ENCODE measurements around the gene ACSL3.
A peak's percentile ranks its signal among the peaks of the same experiment; 100 is the strongest.
"Not testable (repeated sequence)": the region's sequence is repeated elsewhere in the genome, so short reads cannot be mapped to it uniquely, and the experiment has no call there.

The ACSL3 gene

DNA sequence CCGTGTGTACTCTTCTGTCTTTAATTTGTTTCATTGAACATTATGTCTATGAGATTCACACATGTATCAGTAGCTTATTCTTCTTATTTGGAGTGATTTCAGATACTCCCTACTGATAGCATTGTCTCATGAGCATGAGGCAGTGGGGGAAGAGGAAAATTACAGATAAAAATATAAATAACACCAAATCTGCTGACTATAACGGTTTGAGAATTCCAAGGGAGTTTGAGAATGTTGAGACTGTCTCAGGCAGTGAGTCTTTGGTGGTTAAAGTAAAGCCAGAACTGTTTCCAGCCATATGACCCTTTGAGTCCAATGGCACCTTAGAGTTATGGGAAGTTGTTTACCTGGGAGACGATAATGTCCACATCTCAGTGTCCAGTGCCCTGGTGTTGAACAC lies 118.6 kb downstream of the ACSL3 start:
- no peak for DNase-seq

DNA sequence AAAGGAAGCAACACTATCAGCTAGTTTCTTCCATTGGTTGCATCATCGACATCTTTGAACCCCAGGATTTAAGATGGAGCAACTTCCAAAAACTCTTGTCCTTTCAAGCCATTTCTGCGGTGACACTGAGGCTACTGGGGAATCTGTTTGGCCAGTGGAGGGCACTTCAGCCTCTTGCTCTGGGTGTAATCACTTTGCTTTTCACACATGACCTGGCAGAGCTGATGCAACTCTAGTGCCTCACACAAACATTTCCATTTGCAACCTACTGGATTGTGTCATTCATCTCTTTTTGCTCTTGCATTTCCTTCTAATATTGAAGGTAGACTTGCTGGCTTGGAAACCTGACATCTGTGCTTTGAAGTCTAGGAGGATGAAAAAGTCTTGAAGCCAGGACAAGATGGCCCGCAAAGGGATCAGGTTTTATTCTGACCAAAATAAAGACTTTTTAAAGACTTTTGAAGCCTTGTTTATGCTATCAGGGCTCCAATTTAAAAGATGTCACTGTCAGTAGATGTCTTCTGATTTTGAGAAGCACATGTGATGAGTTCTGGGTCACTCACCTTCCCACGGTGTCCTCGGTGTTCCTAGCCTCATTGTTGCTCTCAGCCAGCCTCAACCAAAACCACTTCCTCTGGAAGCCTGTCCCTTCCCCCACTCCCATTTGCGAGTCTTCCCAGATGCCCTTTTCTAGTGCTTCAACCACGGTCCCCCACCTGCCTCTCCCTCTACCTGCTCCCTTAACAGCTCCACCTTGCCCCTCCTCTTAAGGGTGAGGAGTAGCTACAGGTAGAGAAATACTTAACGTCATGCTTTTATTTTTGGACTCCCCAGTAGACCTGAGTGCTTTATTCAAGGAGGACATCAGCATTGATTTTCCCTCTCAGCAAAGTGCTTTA lies 121.4 kb downstream of the ACSL3 start:
- peak; percentile 72 to 80 for DNase-seq

DNA sequence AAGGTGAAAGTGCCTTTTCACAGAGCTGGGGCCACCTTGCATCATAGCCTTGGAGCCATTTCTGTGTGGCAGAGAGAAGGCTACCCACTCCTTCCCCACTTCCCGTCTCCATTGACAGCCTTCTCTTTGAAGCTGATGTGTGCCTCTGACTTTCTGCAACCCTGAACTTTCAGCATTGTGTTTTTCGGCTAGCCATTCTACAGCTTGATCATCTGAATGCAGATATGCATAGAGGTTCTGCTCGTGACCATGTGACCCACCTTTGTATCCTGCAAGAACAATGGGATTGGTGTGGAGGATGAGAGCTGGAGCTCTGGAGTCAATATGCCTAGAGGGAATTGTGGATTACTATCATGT lies 122.1 kb downstream of the ACSL3 start:
- DNase-seq, result peak in 1 of 2 donors; percentile 34

DNA sequence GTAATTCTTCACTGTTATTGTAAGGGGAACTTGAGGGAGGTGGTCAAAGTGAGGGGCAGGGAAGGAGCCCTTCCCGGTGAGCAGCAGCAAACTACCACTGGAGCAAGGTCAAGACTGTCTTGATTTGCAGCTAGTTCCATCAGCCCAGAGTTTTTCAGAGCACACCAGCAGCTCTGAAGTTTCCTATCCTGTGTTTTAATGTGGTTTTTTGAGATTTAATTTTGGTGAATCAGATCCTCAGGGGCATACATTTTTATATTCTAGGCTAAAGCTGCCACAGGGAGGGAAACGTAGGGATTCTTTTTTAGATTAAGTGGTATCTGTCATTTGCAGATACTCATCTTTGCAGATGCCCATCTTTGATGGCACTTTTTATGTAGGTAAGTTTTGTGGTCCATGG lies 124.1 kb downstream of the ACSL3 start:
- DNase-seq, result no peak

DNA sequence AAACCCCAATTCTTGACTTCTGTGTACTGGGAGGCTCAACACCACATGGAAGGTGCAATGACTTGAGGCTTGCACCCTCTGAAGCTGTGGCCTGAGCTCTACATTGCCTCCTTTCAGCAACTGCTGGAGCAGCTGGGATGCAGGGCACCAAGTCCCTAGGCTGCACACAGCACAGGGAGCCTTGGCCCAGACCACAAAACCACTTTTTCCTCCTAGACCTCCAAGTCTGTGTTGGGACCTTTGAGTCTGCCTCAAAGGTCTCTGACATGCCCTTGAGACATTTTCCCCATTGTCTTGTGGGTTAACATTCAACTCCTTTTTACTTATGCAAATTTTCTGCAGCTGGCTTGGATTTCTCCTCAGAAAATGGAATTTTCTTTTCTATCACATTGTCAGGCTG lies 128.6 kb downstream of the ACSL3 start:
- DNase-seq, result no peak

DNA sequence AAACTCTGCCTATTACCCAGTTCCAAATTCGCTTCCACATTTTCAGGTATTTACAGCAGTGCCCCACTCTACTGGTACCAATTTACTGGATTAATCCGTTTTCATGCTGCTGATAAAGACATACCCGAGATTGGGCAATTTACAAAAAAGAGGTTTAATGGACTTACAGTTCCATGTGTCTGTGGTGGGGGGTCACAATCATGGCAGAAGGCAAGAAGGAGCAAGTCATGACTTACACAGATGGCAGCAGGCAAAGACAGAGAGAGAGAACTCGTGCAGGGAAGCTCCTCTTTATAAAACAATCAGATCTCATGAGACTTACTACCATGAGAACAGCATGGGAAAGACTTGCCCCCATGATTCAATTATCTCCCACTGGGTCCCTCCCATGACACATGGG lies 129.4 kb downstream of the ACSL3 start:
- DNase-seq, result not testable (repeated sequence)

DNA sequence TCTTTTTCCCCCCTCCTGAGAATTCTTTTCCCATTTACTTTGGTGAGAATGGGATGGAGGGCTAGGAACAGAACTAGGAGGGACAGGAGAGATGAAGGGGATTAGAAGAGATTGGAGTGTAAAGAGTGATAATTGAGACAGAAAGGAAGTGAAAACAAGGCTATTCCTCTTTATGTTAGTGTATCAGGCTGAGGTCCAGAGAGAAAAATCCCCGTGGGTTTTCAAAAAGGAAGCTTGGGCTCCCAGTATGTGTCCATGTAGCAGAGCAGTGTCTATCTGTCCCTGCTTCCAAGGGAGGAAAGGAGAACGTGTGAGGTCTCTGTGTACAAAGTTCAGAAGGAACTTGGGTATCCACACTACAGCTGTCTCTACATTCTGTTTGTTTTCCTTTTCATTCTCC lies 131.3 kb downstream of the ACSL3 start:
- peak in 1 of 2 donors; percentile 40 for DNase-seq
